ENCODE measurements around the gene MINDY2. TPM values are rescaled to one million over a fixed set of nuclear protein-coding genes. Genes with fewer than 3 reads are reported as not detected.

Gene MINDY2
- total RNA-seq, 1 experiment from 2014 or later: 29.9 TPM

GRCh38 chr15:58755350-58755749 is 15.8 kb upstream of the MINDY2 start:
- H3K9me3 Mint-ChIP-seq: no peaks in the 10 kb centered on the region
- ChIA-PET CTCF (interaction anchor here (0.6 to 1.7 kb wide), 2 partner anchors 15 to 137 kb away, joined by 3 to 7 read pairs; partner anchors contain the start of gene MINDY2), POLR2A (no interaction called here)
- H3K27me3 Mint-ChIP-seq (ENCODE audit: low read depth): no peaks in the 10 kb centered on the region
- peaks cover 3% of the 10 kb centered on the region for H3K4me1 Mint-ChIP-seq
- ATAC-seq: no peak
- H3K27ac Mint-ChIP-seq: no peak overlapping the region
- H3K4me3 Mint-ChIP-seq: no peak overlapping the region
- TF ChIP-seq ETV6 (CRISPR knock-in tag; IDR thresholded peaks at IDR 0.05): no peak
- TF ChIP-seq JUN (CRISPR knock-in tag; IDR thresholded peaks at IDR 0.05): no peak
- TF ChIP-seq NFATC4 (CRISPR knock-in tag; IDR thresholded peaks at IDR 0.05): no peak
- TF ChIP-seq, protein P1, sequence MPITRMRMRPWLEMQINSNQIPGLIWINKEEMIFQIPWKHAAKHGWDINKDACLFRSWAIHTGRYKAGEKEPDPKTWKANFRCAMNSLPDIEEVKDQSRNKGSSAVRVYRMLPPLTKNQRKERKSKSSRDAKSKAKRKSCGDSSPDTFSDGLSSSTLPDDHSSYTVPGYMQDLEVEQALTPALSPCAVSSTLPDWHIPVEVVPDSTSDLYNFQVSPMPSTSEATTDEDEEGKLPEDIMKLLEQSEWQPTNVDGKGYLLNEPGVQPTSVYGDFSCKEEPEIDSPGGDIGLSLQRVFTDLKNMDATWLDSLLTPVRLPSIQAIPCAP (CRISPR knock-in tag; IDR thresholded peaks at IDR 0.05): no peak
- TF ChIP-seq, protein P2, sequence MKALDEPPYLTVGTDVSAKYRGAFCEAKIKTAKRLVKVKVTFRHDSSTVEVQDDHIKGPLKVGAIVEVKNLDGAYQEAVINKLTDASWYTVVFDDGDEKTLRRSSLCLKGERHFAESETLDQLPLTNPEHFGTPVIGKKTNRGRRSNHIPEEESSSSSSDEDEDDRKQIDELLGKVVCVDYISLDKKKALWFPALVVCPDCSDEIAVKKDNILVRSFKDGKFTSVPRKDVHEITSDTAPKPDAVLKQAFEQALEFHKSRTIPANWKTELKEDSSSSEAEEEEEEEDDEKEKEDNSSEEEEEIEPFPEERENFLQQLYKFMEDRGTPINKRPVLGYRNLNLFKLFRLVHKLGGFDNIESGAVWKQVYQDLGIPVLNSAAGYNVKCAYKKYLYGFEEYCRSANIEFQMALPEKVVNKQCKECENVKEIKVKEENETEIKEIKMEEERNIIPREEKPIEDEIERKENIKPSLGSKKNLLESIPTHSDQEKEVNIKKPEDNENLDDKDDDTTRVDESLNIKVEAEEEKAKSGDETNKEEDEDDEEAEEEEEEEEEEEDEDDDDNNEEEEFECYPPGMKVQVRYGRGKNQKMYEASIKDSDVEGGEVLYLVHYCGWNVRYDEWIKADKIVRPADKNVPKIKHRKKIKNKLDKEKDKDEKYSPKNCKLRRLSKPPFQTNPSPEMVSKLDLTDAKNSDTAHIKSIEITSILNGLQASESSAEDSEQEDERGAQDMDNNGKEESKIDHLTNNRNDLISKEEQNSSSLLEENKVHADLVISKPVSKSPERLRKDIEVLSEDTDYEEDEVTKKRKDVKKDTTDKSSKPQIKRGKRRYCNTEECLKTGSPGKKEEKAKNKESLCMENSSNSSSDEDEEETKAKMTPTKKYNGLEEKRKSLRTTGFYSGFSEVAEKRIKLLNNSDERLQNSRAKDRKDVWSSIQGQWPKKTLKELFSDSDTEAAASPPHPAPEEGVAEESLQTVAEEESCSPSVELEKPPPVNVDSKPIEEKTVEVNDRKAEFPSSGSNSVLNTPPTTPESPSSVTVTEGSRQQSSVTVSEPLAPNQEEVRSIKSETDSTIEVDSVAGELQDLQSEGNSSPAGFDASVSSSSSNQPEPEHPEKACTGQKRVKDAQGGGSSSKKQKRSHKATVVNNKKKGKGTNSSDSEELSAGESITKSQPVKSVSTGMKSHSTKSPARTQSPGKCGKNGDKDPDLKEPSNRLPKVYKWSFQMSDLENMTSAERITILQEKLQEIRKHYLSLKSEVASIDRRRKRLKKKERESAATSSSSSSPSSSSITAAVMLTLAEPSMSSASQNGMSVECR (CRISPR knock-in tag; IDR thresholded peaks at IDR 0.05; ENCODE audit: borderline replicate concordance): no peak
- no peak for TF ChIP-seq ZNF121 (CRISPR knock-in tag; IDR thresholded peaks at IDR 0.05)
- no peak for TF ChIP-seq GRHL2 (CRISPR knock-in tag; IDR thresholded peaks at IDR 0.05; ENCODE audit: insufficient replicate concordance, severe bottlenecking)
- TF ChIP-seq, protein P3, sequence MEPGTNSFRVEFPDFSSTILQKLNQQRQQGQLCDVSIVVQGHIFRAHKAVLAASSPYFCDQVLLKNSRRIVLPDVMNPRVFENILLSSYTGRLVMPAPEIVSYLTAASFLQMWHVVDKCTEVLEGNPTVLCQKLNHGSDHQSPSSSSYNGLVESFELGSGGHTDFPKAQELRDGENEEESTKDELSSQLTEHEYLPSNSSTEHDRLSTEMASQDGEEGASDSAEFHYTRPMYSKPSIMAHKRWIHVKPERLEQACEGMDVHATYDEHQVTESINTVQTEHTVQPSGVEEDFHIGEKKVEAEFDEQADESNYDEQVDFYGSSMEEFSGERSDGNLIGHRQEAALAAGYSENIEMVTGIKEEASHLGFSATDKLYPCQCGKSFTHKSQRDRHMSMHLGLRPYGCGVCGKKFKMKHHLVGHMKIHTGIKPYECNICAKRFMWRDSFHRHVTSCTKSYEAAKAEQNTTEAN (CRISPR knock-in tag; IDR thresholded peaks at IDR 0.05): no peak
- no peak for TF ChIP-seq FOXK1 (CRISPR knock-in tag; IDR thresholded peaks at IDR 0.05)
- TF ChIP-seq SMAD4 (CRISPR knock-in tag; IDR thresholded peaks at IDR 0.05): no peak
- TF ChIP-seq KAT7 (CRISPR knock-in tag; IDR thresholded peaks at IDR 0.05; ENCODE audit: borderline replicate concordance): no peak
- TF ChIP-seq, protein P4, sequence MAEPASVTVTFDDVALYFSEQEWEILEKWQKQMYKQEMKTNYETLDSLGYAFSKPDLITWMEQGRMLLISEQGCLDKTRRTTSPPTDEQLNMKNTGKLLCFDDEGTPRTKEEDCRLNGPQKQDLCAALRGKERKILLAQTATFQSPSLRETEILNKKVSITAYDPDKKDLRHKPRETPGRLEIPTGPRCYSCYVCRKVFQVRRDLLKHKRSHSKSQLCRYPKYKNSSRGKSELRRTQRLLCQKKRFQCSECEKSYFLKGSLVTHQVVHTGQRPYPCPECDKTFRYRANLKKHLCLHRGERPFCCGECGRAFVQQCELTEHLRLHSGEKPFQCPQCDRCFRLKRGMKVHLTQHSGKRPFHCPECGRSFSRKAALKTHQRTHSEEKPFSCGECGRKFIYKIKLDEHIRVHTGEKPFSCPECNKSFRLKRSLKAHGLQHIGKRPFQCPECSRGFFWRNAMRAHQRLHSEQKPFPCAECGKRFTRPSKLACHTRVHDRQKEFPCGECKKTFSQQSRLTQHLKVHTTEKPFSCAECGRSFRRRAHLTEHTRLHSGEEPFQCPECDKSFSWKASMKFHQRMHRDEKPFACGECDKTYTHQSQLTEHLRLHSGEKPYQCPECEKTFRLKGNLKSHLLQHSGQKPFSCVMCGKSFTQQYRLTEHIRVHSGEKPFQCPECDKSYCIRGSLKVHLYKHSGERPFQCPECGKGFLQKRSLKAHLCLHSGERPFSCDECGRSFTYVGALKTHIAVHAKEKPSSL (CRISPR knock-in tag; conservative IDR thresholded peaks at IDR 0.05): no peak
- TF ChIP-seq CBFB (CRISPR knock-in tag; IDR thresholded peaks at IDR 0.05; ENCODE audit: low read depth): no peak
- TF ChIP-seq TEAD4 (CRISPR knock-in tag; IDR thresholded peaks at IDR 0.05): no peak
- TF ChIP-seq RELA (CRISPR knock-in tag; IDR thresholded peaks at IDR 0.05; ENCODE audit: borderline replicate concordance): no peak
- no peak for TF ChIP-seq FOXP4 (CRISPR knock-in tag; IDR thresholded peaks at IDR 0.05)
- no peak for TF ChIP-seq ATF1 (CRISPR knock-in tag; IDR thresholded peaks at IDR 0.05)
- no peaks in the 10 kb centered on the region for H3K36me3 Mint-ChIP-seq
- DNase-seq (ENCODE audit: low spot score): no peak

Data from WTC11 (cell line).